Nephron progenitor cell (in vitro differentiated cells): ENCODE results near the gene PFAS.

Source experiments
- DNase-seq: peaks from one replicate; pipeline ENCODE4 v3.0.0; 2021
- H3K27ac Mint-ChIP-seq: 2 replicates; pipeline ENCODE4 v1.8.0; 2021; ENCODE audit warnings: mild to moderate bottlenecking, moderate library complexity, mixed read lengths
- H3K27me3 Mint-ChIP-seq: 2 replicates; pipeline ENCODE4 v1.8.0; 2021; ENCODE audit warnings: mild to moderate bottlenecking, low read depth, mixed read lengths; ENCODE audit not compliant: poor library complexity
- H3K36me3 Mint-ChIP-seq: 2 replicates; pipeline ENCODE4 v1.8.0; 2021; ENCODE audit warnings: low read depth, mixed read lengths
- H3K4me1 Mint-ChIP-seq: 2 replicates; pipeline ENCODE4 v1.8.0; 2021; ENCODE audit warnings: mixed read lengths
- H3K4me3 Mint-ChIP-seq: 2 replicates; pipeline ENCODE4 v1.8.0; 2021; ENCODE audit warnings: mild to moderate bottlenecking, moderate library complexity, mixed read lengths
- H3K9me3 Mint-ChIP-seq: 2 replicates; pipeline ENCODE4 v1.8.0; 2021; ENCODE audit warnings: mild to moderate bottlenecking, moderate library complexity, mixed read lengths
- TF ChIP-seq, protein P1 (sequence below): fragments of 200-600 bp; sonication (generic); IDR thresholded peaks from 2 replicates; pipeline ENCODE4 v1.5.0; 2021; ENCODE audit warnings: antibody characterized with exemption

Gene PFAS

DNA sequence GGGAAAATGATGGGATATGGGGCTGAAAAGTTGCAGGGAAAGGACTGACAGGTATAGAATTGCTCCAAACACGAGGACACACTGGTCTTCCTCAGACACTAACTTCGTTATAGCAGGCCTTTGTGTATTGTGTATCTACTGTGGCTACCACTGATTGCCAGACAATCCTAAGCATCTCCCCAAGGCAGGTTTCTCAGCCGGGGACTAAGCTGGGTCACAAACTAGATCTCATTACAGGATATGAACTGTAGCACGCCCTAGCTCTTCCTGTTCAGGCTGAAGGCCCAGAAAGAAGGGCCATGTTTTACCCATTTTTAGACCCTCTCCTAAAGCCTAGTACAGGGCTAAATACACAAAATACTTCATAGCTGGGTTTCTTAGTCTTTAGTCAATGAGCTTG, 34.3 kb downstream of the PFAS start:
- Mint-ChIP-seq H3K27ac (no peak overlapping the region), H3K4me3 (no peak overlapping the region), H3K4me1 (peaks cover 9% of the 10 kb centered on the region), H3K9me3 (no peaks in the 10 kb centered on the region), H3K27me3 (no peaks in the 10 kb centered on the region), H3K36me3 (peaks cover 5% of the 10 kb centered on the region)
- no peak for DNase-seq
- TF ChIP-seq, protein P1, sequence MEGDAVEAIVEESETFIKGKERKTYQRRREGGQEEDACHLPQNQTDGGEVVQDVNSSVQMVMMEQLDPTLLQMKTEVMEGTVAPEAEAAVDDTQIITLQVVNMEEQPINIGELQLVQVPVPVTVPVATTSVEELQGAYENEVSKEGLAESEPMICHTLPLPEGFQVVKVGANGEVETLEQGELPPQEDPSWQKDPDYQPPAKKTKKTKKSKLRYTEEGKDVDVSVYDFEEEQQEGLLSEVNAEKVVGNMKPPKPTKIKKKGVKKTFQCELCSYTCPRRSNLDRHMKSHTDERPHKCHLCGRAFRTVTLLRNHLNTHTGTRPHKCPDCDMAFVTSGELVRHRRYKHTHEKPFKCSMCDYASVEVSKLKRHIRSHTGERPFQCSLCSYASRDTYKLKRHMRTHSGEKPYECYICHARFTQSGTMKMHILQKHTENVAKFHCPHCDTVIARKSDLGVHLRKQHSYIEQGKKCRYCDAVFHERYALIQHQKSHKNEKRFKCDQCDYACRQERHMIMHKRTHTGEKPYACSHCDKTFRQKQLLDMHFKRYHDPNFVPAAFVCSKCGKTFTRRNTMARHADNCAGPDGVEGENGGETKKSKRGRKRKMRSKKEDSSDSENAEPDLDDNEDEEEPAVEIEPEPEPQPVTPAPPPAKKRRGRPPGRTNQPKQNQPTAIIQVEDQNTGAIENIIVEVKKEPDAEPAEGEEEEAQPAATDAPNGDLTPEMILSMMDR, result no peak

GRCh38 chr17:8284126-8284525, 35.0 kb downstream of the PFAS start:
- H3K4me3 Mint-ChIP-seq, result no peak overlapping the region
- H3K4me1 Mint-ChIP-seq, result peaks cover 11% of the 10 kb centered on the region
- no peak overlapping the region for H3K27ac Mint-ChIP-seq
- no peaks in the 10 kb centered on the region for H3K9me3 Mint-ChIP-seq
- no peak for DNase-seq
- H3K36me3 Mint-ChIP-seq, result peaks cover 5% of the 10 kb centered on the region
- TF ChIP-seq, protein P1, result no peak
- H3K27me3 Mint-ChIP-seq, result no peaks in the 10 kb centered on the region

GRCh38 chr17:8285270-8286181, 36.4 kb downstream of the PFAS start:
- Mint-ChIP-seq H3K36me3 (peaks cover 5% of the 10 kb centered on the region), H3K27ac (peak overlapping the region; percentile 18), H3K9me3 (no peaks in the 10 kb centered on the region), H3K4me1 (peaks cover 25% of the 10 kb centered on the region), H3K27me3 (no peaks in the 10 kb centered on the region), H3K4me3 (no peak overlapping the region)
- TF ChIP-seq, protein P1, result no peak
- DNase-seq, result no peak

DNA sequence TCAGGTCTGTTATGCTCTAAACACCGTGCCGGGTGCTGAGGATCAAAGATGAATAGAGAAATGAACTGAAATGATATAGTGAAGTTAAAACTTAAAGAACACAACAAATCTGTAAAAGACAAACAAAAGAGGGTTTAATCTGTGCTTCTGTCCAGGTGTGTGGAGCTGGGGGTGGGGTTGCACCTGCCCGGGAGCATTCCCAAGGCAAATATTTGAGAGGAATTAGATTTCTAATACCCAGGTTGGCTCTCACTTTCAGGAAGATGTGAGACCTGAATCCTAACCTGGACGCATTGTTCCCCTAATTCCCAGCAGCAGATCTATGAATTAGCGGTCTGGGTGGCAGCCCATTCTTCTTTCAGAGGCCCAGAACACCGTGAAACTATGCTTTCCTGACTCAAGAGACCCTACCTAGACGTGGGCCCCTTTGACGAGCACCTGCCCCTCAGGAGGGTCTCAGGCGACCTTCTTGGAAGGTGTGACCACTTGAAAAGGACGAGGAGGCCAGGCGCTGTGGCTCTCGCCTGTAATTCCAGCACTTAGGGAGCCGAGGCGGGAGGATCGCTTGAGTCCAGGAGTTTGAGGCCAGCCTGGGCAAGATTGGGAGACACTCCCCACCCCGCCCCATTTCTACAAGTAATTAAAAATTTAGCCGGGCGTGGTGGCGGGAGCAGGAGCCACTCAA, 38.7 kb downstream of the PFAS start:
- no peak for DNase-seq
- H3K36me3 Mint-ChIP-seq, result peaks cover 6% of the 10 kb centered on the region
- H3K27me3 Mint-ChIP-seq, result no peaks in the 10 kb centered on the region
- no peak overlapping the region for H3K27ac Mint-ChIP-seq
- peak overlapping the region; percentile 90 for H3K4me3 Mint-ChIP-seq
- peaks cover 27% of the 10 kb centered on the region for H3K4me1 Mint-ChIP-seq
- TF ChIP-seq, protein P1, result no peak
- H3K9me3 Mint-ChIP-seq, result no peaks in the 10 kb centered on the region

GRCh38 chr17:8288336-8289102, 39.4 kb downstream of the PFAS start, which contains the start of gene RANGRF:
TSS of gene RANGRF (plus strand) at chr17:8288670. CDS start at chr17:8288789, 119 bp downstream.
- Mint-ChIP-seq H3K27me3 (no peaks in the 10 kb centered on the region), H3K4me1 (peaks cover 34% of the 10 kb centered on the region), H3K27ac (peak within 1 kb of the TSS; percentile 89), H3K9me3 (no peaks in the 10 kb centered on the region), H3K4me3 (peak within 1 kb of the TSS; percentile 90), H3K36me3 (peaks cover 6% of the 10 kb centered on the region)
- DNase-seq, result peak; percentile 91
- TF ChIP-seq, protein P1, result no peak
